AG10803 (cell line): ENCODE results near the gene NDUFAF8.

Experiments
- DNase-seq: peaks from one replicate; pipeline ENCODE4 v3.0.0; 2010; ENCODE audit warnings: low read depth
- H3K4me3 ChIP-seq: 2 replicates; pipeline ENCODE4 v1.5.1; 2011; ENCODE audit warnings: mild to moderate bottlenecking, low read length, control low read depth
- CTCF ChIP-seq: conservative IDR thresholded peaks from 2 replicates; pipeline ENCODE4 v1.5.1; 2011; ENCODE audit warnings: mild to moderate bottlenecking, low read length, control low read depth, inconsistent platforms

Gene NDUFAF8

GRCh38 chr17:81277946-81278693 is 39.0 kb downstream of the NDUFAF8 start:
- H3K4me3 ChIP-seq, result no peak overlapping the region
- no peak for TF ChIP-seq CTCF
- no peak for DNase-seq

- no peak for DNase-seq
- H3K4me3 ChIP-seq, result no peak overlapping the region
- no peak for TF ChIP-seq CTCF
These were observed 39.7 kb downstream of the NDUFAF8 start for GRCh38 chr17:81278831-81279230.

GRCh38 chr17:81279278-81280275 is 40.5 kb downstream of the NDUFAF8 start:
- no peak for DNase-seq
- no peak for TF ChIP-seq CTCF

GRCh38 chr17:81280571-81280970 is 41.5 kb downstream of the NDUFAF8 start:
- TF ChIP-seq CTCF, result no peak
- no peak overlapping the region for H3K4me3 ChIP-seq
- no peak for DNase-seq

More at GRCh38 chr17:81279278-81280275, 40.5 kb downstream of the NDUFAF8 start:
- H3K4me3 ChIP-seq, result no peak overlapping the region

- no peak for TF ChIP-seq CTCF
- no peak overlapping the region for H3K4me3 ChIP-seq
- no peak for DNase-seq
These were observed 43.0 kb downstream of the NDUFAF8 start for GRCh38 chr17:81282141-81282540.

- TF ChIP-seq CTCF, result no peak
- H3K4me3 ChIP-seq, result no peak overlapping the region
- DNase-seq, result no peak
These were observed 43.8 kb downstream of the NDUFAF8 start for GRCh38 chr17:81282876-81283275.
